GM12865 (cell line): Measurements from ENCODE around the gene PKN2.

Source experiments
- DNase-seq: peaks from one replicate; pipeline ENCODE4 v3.0.0; 2010; ENCODE audit warnings: low read depth
- H3K4me3 ChIP-seq: 2 replicates; pipeline ENCODE4 v1.5.1; 2011; ENCODE audit warnings: mild to moderate bottlenecking, low read depth, low read length, control low read depth
- TF ChIP-seq, protein P1 (sequence below): IDR thresholded peaks from 2 replicates; pipeline ENCODE4 v1.5.1; 2011; ENCODE audit warnings: low read length, control low read depth, low read depth, inconsistent platforms; ENCODE audit not compliant: insufficient read depth; ENCODE audit errors: missing control alignments

PKN2 gene

DNA sequence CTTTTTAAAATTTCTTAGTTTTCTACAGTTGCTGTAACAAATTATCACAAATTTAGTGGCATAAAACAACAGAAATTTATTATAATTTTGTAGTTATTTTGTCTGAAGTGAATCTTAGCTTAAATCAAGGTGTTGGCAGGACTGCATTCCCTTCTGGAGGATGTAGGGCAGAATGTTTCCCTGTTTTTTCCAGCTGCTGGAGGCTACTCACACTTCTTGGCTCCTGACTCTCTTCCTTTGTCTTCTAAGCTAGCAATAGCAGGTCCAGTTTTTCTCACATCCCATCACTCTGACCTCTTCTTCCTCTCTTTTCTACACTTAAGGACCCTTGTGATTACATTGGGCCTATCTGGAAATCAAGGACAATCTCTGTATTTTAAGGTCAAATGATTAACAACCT lies 84.1 kb downstream of the PKN2 start:
- no peak overlapping the region for H3K4me3 ChIP-seq
- DNase-seq, result no peak
- TF ChIP-seq, protein P1, sequence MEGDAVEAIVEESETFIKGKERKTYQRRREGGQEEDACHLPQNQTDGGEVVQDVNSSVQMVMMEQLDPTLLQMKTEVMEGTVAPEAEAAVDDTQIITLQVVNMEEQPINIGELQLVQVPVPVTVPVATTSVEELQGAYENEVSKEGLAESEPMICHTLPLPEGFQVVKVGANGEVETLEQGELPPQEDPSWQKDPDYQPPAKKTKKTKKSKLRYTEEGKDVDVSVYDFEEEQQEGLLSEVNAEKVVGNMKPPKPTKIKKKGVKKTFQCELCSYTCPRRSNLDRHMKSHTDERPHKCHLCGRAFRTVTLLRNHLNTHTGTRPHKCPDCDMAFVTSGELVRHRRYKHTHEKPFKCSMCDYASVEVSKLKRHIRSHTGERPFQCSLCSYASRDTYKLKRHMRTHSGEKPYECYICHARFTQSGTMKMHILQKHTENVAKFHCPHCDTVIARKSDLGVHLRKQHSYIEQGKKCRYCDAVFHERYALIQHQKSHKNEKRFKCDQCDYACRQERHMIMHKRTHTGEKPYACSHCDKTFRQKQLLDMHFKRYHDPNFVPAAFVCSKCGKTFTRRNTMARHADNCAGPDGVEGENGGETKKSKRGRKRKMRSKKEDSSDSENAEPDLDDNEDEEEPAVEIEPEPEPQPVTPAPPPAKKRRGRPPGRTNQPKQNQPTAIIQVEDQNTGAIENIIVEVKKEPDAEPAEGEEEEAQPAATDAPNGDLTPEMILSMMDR, result no peak

GRCh38 chr1:88768816-88769215 lies 84.7 kb downstream of the PKN2 start:
- H3K4me3 ChIP-seq, result no peak overlapping the region
- no peak for DNase-seq
- TF ChIP-seq, protein P1, result no peak

DNA sequence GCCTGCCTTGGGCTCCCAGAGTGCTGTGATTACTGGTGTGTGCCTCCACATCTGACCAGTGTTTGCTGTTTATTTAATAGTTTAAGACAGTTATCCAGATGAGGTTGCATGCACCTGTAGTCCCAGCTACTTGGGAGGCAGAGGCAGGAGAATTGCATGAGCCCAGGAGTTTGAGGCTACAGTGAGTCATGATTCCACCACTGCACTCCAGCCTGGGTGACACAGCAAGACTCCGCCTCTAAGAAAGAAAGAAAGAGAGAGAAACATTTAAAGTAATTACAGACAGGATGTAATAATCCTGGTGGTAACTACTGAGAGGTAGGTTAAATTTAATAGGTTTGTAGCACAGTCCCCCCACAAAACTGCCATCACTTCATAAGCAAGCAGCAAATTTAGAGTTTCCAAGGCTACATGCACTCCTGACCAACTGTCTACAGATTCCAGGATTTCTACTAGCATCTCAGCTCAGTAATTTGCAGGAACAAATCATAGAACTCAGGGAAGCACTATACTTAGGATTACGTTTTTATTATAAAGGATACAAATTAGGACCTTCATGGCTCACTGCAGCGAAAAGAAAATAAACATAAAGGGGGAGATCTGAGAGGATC lies 89.6 kb downstream of the PKN2 start:
- H3K4me3 ChIP-seq, result no peak overlapping the region
- TF ChIP-seq, protein P1, result no peak
- DNase-seq, result no peak

GRCh38 chr1:88774151-88774556 lies 90.1 kb downstream of the PKN2 start:
- no peak overlapping the region for H3K4me3 ChIP-seq
- no peak for DNase-seq
- TF ChIP-seq, protein P1, result no peak

DNA sequence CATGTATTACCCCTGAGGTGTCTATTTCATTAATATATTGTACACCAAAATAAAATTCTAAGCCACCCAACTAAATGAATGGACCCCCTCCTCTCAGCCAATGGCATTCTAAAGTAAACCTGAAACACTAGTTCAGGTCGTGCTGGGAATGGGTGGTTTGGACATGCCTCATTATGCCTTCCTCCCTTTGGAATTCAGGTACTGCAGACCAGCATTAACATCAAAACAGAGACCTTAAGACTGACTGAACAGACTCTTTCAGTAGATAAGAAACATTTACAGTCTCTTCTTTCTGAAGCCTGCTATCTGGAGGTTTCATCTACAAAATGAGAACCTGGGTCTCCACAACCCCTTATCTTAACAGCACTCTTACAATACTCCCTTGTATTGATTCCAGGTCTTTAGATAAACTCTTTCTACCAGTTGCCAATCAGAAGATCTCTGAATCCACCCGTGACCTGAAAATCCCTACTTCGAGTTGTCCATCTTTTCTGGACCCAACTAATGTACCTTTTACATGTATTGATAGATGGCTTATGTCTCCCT lies 93.6 kb downstream of the PKN2 start:
- DNase-seq, result no peak
- TF ChIP-seq, protein P1, result no peak
- H3K4me3 ChIP-seq, result no peak overlapping the region

DNA sequence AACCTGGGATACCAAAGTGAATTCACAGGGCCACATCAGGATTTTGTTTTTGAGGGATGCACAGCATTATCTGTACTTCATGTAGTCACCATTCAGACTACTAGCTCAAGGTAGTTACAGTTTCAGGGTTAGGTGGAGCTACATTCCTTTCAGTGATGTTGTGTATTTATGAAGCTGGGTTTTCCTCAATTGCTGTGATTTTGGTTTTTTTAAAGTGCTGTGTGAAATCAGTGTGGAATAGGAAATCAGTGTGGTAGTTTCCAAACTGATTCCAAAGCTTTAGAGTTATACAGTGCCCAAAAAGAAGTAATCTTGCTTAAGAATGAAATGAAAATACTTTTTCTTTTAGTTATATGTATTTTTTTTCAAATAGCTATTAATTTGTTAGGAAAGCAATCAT lies 95.8 kb downstream of the PKN2 start:
- no peak overlapping the region for H3K4me3 ChIP-seq
- TF ChIP-seq, protein P1, result no peak
- no peak for DNase-seq

DNA sequence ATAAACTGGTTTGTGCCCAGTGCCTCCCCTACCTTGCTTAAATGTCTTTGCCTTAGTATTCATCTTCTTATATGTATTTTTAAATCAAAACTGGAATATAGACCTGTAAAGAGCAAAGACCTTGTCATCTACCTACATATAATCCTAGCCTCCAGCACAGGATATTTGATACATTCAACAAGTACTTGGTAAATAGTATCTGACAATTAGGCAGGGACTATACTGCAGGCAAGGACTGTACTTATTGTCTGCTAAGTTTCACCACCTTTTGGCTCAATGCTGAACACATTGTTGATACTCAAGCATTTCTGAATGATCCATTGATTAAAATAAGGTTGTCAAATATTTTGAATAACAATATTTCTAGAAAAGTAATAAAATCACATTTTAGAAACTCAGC lies 96.4 kb downstream of the PKN2 start:
- H3K4me3 ChIP-seq, result no peak overlapping the region
- TF ChIP-seq, protein P1, result no peak
- no peak for DNase-seq
